ENCODE measurements around the gene SMG6. TPM values are rescaled to one million over a fixed set of nuclear protein-coding genes. Genes with fewer than 3 reads are reported as not detected.
A peak's percentile ranks its signal among the peaks of the same experiment; 100 is the strongest.

SMG6 gene
- total RNA-seq, 6 donors from 2014 or later, result 29.9 to 126 (median 30.5) TPM

GRCh38 chr17:2180768-2181167, 122.8 kb downstream of the SMG6 start:
- Histone ChIP-seq H3K36me3 (peaks cover 0 to 6% (median 2%) of the 10 kb centered on the region in 4 donors), H3K4me3 (no peak overlapping the region), H3K4me1 (peaks cover 58 to 68% (median 63%) of the 10 kb centered on the region in 4 donors), H3K27ac (peak overlapping the region; percentile 45 to 79 (median 54)), H3K27me3 (no peaks in the 10 kb centered on the region), H3K9me3 (no peaks in the 10 kb centered on the region)
- ATAC-seq (ENCODE audit: low FRiP score in 2 of 2) (no peak), DNase-seq (no peak)
- 67 to 89% methylated on average over 2 of the region's 2 CpGs for WGBS, 2 donors
- TF ChIP-seq CTCF (IDR thresholded peaks at IDR 0.05) (no peak), POLR2A (IDR thresholded peaks at IDR 0.05) (no peak)

DNA sequence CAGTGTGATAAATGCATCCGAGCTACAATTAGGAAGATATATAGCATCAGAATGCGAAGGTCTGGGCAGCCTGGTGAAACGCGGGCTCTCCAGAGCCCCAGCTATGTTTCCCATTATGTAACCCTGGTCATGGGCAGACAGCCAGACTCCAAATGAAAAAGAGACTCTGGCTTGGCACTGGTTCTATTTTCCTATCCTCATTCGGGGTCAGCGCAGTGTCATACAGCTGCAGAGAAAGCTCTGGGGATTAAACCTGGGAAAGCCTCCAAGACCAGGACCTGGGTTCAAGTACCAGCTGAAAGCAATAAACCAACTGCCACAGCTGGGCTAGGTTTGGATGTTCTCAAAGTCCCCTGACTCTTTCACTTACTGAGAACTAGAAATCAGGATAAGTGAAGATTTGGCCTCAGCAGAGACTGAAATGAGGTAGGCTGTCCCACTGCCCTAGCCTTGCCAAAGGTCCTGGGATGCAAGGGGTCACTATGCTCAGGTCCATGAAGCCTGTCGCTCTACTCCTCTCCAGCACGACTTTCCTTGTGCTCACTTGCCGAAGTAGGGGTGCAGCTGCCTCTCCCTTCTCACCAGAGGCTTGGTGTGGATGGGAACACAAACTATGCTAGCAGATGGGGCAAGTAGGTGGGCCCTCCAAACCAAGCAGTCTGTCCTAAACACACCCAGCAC, 123.8 kb downstream of the SMG6 start:
- ATAC-seq (ENCODE audit: low FRiP score in 2 of 2), result peak; percentile 7 to 81
- DNase-seq, result peak in 1 of 2 donors; percentile 62
- H3K9me3 ChIP-seq, result no peaks in the 10 kb centered on the region
- TF ChIP-seq EP300 (IDR thresholded peaks at IDR 0.05) (peak in 2 of 4 donors; percentile 6 to 17), POLR2A (IDR thresholded peaks at IDR 0.05) (no peak), CTCF (IDR thresholded peaks at IDR 0.05) (no peak), POLR2AphosphoS5 (IDR thresholded peaks at IDR 0.05) (peak; percentile 68 to 69)
- H3K4me3 ChIP-seq, result no peak overlapping the region
- no peaks in the 10 kb centered on the region for H3K36me3 ChIP-seq
- H3K4me1 ChIP-seq, result peaks cover 68 to 79% (median 73%) of the 10 kb centered on the region in 4 donors
- no peaks in the 10 kb centered on the region for H3K27me3 ChIP-seq
- peak overlapping the region; percentile 45 to 82 (median 64) for H3K27ac ChIP-seq
- 36% methylated on average over 9 of the region's 9 CpGs for WGBS, 2 donors

DNA sequence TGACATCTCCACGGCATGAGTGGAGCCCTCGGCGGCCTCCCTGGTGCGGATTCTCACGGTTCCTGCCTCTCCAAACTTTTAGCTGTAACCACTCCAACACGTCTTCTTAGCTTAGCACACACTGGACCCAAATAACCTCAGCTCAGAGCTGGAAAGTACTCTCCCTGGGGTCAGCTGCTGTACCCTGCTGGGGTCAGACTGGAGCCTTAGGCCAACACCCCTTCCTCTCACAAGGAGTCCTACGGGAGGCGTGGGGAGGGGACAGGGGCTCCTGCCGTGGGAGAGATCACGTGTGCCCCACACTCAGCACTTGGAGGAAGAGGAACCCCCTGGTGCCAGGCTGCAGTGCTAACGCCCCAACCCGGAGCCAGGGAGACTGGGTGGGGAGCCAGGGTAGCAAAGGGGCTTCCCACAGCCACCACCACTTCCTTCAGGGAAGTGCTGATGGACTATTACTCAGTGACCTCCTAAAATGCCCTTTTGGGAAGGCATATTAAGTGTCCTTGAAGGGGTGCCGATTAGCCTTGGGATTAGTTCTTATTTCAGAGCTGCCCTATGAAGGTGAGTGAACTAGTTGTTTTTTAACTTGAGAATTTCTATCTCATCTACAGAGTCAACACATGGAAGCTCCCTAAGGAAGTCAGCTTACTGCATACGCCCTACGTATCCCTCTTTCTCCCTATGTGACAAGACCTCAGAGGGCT, 124.6 kb downstream of the SMG6 start:
- H3K4me3 ChIP-seq, result no peak overlapping the region
- WGBS, 2 donors, result 16 to 36% methylated on average over 5 to 15 of the region's 15 CpGs
- DNase-seq (peak in 1 of 2 donors; percentile 31), ATAC-seq (ENCODE audit: low FRiP score in 2 of 2) (no peak)
- H3K27me3 ChIP-seq, result no peaks in the 10 kb centered on the region
- no peaks in the 10 kb centered on the region for H3K9me3 ChIP-seq
- TF ChIP-seq POLR2AphosphoS5 (IDR thresholded peaks at IDR 0.05), result peak in 1 of 2 donors; percentile 41
- no peak for TF ChIP-seq EP300 (IDR thresholded peaks at IDR 0.05)
- H3K4me1 ChIP-seq, result peaks cover 76 to 87% (median 81%) of the 10 kb centered on the region in 4 donors
- H3K36me3 ChIP-seq, result no peaks in the 10 kb centered on the region
- H3K27ac ChIP-seq, result peak overlapping the region; percentile 45 to 82 (median 63)

GRCh38 chr17:2177235-2177811, 126.3 kb downstream of the SMG6 start:
- Histone ChIP-seq H3K4me3 (no peak overlapping the region), H3K27me3 (no peaks in the 10 kb centered on the region), H3K27ac (peak overlapping the region; percentile 41 to 81 (median 67)), H3K36me3 (no peaks in the 10 kb centered on the region), H3K9me3 (no peaks in the 10 kb centered on the region), H3K4me1 (peaks cover 92 to 99% (median 95%) of the 10 kb centered on the region in 4 donors)
- ATAC-seq (ENCODE audit: low FRiP score in 2 of 2), result no peak
- WGBS, 2 donors, result 21 to 58% methylated on average over 3 to 4 of the region's 4 CpGs
- no peak for DNase-seq
- TF ChIP-seq POLR2AphosphoS5 (IDR thresholded peaks at IDR 0.05) (peak in 1 of 2 donors; percentile 13), EP300 (IDR thresholded peaks at IDR 0.05) (no peak), POLR2A (IDR thresholded peaks at IDR 0.05) (no peak), CTCF (IDR thresholded peaks at IDR 0.05) (no peak)

GRCh38 chr17:2176499-2177169, 127.0 kb downstream of the SMG6 start:
- H3K36me3 ChIP-seq, result no peaks in the 10 kb centered on the region
- TF ChIP-seq POLR2AphosphoS5 (IDR thresholded peaks at IDR 0.05) (no peak), EP300 (IDR thresholded peaks at IDR 0.05) (no peak), POLR2A (IDR thresholded peaks at IDR 0.05) (no peak), CTCF (IDR thresholded peaks at IDR 0.05) (no peak)
- no peak overlapping the region for H3K4me3 ChIP-seq
- H3K4me1 ChIP-seq, result peaks cover 94 to 99% (median 95%) of the 10 kb centered on the region in 4 donors
- H3K9me3 ChIP-seq, result no peaks in the 10 kb centered on the region
- no peak for DNase-seq
- peak overlapping the region; percentile 41 to 81 (median 67) for H3K27ac ChIP-seq
- no peak for ATAC-seq (ENCODE audit: low FRiP score in 2 of 2)
- WGBS, 2 donors, result 72 to 84% methylated on average over 6 to 8 of the region's 8 CpGs
- H3K27me3 ChIP-seq, result no peaks in the 10 kb centered on the region

Data from upper lobe of left lung (tissue), 6 donors.